T-helper 1 cell (primary cell): Measurements from ENCODE around the gene SLIT3.

Source experiments
- DNase-seq, 5 donors: peaks; one replicate each; pipeline ENCODE4 v3.0.0-alpha.2; 2012 to 2020

The SLIT3 gene

DNA sequence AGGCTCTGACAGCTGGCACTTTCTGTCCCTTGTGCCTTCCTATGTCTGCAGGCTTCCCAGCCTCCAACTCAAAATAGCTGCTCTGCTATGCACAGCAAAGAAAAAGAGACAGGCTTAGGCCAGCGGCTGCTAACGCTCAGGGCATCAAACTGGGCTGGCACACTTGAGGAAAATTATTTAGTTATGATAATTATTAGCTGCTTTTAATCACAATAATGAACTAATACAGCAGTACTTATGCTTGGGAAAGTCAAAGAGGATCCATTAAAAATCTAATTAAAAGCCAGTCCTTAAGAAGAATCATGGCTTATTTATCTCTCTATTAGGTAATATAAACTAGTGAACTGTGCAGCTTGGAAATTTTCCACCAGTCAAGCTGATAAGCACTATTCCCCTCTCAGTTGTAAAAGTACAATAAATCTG, 233.2 kb downstream of the SLIT3 start:
- DNase-seq: no peak

DNA sequence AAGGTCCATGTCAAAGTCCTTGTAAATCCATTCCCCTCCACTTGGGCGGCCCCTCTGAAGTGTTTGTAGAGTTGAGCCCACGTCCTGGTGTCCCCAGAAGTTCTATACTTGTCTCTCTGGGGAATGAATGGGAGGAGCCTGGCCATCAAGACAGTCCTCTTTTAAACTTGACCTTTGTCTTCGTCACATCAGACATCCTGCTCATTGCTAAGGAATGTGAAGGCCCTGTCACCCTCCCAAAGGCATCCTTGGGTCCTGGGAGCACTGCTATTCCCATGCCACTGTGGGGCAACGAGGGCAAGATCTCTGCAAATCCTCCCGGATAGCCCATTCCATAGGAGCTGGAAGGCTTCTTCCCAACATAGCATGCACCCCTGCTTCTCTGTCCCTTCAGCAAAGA, 235.5 kb downstream of the SLIT3 start:
- DNase-seq: no peak

DNA sequence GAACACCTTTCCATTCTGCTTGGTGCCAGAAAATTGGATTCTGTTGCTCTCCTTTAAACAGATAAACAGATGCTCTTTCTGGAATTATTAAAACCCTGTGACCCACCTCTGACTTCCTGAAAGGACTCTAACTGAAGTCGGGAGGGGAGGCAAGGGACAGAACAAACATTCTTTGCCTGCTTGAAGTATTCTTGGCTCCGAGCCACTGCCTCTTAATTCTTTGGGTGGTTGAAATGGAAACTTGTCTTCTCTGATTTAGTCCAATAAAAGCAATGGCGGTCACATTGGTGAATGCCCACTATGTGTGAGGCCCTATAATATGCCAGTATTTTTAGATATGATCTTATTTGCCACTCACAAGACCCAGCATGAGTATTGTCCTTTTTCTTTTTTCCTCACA, 236.8 kb downstream of the SLIT3 start:
- DNase-seq: no peak

DNA sequence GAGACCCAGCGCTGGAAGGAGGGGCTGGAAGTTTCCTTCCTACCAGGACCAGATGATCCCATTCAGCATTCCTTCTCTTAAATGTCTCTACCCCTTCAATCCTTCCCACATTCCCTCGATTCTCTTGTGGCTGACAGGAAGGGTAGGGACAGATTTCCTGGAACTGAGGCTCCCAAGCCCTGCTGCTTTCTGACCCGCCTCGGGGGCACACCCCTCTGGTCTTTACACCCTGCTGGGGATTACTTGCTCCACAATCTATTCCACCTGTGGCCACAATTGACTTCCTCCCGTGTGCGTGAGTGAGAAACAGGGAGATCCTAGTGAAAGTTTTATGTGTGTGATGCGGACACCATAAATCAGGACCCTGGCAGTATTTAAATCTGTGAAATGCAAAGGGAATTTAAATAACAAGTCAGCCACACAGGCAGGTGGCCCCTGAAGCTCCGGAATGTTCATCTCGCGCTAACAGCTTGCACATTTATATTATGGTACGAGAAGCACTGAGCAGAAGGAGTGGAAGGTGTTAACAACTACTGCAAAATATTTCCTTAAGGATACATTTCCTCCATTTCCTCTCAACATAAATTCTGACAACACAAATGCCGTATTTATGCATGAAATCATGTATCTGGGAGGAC, 237.5 kb downstream of the SLIT3 start:
- DNase-seq: no peak

DNA sequence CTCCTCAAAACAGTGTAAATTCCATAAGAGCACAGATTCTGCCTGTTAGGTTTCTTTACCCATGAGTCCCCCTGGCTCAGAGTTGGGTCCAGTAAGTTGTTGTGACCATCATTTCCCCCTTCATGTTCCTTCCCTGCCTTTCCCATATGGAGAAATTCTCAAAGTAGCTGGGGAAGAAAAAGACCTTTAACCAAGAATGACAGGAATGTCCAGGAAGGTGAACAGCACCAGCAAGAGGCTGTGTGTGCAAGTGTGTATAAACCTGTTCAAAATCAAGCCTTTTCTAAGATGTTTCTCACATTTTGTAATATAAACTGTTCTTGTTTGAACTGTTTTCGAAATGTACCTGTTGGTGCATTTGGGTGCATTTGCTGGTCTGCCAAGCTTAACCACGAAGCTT, 238.2 kb downstream of the SLIT3 start:
- DNase-seq: no peak

DNA sequence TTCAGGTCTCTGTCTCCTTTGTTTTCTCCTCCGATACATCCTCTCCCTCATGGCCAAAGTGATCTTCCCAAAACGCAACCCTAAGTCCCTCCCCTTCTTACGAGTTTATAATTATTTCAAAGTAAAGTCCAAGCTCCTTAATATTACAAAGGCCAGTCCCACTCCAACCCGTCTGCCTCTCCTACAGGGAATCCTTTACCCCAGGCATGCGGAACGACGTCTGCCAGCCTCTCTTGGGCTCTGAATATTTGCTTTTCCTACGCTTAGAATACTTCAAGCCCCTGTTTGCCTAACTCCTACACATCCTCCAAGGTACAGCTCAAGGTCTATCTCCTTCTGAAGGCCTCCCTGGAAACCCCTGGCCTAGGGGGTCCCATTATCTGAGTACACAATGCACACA, 246.4 kb downstream of the SLIT3 start:
- DNase-seq: no peak

DNA sequence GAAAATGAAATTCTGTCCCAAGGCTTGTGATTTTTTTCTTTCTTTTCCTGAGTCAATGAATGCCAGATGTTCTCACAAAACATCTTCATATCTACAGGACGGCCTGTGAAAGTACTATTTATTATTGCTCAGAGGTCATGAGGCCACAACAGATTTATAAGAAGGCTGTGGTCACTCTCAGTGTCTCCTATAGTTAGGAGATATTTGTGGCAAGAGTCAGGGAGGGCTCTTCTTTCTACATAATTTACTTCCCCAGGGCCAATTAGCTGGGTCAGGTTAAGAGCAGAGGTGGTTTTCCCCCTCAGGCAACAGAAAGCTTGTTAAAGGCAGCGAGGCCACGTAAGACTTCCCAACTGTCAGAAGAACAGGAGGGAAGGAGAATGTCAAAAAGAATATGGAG, 248.7 kb downstream of the SLIT3 start:
- no peak for DNase-seq

DNA sequence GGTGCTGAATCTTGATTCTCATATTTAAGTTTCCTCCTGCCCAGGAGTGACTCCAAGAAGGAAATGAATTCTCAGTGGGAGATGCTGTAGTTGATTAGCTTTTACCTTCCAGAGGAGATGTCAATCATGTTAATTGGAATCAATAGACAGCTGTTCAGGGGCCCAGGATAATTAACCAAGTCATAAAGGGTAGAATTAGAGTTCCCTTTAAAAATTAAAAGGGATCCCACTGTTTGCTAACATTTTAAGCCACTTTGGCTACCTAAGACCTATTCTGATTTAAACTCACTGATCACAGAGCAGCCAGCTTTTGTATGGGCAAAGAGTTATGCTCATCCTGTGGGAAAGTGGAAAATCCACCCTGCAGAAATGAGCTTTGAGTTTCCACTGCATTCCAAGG, 249.6 kb downstream of the SLIT3 start:
- DNase-seq: no peak

DNA sequence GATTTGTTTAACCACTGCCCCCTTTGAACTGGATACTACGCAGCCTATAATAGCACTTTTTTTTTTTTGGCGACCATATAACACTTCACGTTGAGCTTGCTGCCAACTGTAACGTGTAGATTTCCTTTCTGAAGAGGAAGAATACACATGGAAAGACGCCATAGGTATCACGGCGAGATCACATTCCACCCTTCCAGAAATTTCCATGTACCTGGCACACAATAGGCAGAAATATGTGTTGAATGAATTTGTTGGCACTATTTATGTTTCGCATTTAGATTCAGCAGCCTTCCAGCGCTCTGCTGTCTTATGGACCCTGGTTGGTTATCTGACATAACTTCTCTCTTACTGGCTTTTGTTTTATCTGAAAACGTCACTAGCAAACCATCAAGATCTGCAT, 250.3 kb downstream of the SLIT3 start:
- no peak for DNase-seq

DNA sequence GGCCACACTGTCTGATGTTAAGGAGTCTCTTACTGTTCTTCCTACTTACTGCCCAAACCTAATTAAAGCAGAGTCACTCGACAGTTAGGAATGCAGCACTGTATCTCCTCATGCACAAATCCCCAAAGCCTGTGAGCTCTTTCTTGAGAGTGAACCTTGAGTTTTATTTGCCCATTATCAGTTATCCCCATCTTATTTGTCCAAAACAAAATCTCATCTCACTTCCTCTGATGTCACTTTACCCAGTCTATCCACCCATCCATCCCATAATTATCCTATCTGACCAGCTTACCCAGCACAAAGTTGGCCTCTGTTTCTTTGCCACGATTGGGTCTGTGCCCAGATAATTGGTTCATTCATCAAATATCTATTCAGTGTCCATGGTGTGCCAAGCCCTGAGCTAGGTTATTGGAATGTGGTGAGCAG, 250.8 kb downstream of the SLIT3 start:
- DNase-seq: no peak

DNA sequence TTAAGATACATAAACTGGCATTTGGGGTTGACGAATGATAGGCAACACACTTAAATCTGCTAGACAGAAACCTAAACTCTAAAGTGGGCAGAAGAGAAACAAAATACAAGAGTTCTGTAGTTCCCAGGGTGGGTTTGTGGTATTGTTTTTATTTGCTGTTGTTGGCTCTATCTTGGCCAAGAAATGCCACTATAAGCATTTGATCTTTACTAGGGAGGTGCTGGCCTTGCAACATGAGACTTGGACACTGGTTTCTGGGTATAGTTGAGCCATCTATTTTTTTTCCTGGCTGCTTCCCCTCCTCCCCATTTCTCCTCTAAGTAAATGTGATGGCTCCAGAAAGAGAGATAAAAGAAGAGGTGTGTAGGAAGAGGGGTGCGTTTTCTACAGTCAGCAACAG, 251.2 kb downstream of the SLIT3 start:
- DNase-seq: no peak

DNA sequence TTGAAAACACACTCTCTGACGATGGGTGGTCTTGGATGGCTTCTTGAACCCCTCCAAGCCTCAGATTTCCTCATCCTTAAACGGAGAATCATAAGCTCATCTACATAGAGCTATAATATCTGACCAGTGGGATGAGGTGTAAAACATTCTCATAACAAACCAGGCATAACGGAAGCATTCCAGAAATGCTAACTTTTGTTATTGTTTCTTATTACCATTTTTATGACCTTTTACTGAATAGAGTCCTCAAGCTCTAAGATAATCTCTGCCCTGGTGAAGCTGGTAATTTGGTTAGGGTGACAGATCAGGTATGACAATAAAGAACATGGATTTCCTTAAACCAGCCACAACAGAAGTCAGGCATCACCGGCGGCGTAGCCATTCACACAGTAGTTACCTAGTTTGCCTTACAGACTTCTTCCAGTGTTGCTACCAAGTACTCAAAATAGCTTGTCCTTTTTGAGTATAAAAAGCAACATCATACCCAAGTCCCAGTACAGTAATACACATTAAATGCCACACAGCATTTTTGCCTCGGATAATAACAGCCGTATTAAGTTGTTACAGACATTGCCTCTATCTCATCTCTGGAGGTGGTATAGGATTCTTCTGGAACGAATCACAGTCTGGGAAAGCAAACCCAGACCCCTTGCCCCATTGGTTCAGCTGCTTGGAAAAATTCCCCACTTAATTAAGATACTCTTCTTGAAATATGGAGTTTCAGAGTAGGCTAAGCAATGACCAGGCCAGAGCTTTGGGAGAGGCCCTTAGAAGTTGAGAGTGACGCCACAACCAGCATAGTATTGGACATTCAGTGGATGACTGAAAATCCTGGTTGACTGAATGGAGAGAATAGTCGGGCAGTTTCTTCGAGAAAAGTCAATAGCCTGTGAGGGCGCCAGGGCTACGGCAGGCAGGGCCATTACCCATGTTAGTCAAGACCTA, 252.5 kb downstream of the SLIT3 start:
- DNase-seq: no peak

DNA sequence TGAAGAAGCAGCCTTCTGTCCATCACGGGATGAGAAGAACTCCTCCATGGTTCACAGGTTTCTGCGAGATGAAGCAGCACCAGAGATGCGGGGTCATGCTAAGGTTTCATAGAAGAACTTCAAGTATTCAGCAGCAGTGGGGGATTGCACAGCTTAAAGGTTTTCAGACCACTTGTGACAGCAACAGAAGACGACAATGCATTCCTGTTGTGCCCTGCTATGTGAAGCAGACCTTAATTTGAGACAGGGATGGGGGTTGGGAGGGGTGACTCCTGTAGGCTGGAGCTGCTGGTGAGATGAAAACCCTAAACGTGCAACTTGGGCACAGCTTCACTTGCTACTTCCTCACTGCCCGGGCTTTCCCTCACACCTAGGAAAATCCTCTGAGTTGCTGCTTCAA, 256.0 kb downstream of the SLIT3 start:
- DNase-seq: no peak

DNA sequence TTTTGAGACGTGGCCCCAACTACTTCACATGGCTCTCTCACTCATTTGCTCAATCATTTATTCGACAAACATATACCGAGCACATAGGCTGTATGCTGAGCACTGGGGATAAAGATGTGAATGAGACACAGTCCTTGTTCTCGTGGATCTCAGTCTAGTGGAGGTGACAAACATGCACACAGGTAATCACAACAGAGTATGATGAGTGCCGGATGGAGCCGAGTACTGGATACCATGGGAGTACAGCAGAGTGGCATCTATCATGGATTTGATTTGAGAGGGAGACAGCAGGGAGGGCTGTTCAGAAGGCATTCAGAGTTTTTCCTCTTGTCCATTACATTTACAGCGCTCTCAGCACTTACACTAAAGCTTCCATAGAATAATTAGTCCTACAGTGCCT, 259.8 kb downstream of the SLIT3 start:
- DNase-seq: no peak

DNA sequence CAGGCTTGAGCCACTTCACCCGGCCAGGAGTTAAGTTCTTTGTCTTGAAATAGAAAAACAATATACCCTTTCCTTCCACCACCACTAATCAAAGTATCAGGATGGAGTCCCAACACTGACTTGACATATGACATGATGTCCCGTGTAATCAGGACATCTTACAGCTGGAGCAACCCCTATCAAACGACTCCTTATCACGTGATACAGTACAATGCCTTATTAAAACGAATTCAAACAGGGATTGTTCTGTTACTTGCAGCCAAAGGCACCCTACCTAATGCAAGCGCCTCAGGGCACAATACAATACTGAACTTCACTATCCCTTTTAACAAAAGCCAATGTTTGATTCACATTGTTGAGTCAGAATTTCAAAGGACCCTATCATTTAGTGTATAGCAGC, 261.3 kb downstream of the SLIT3 start:
- no peak for DNase-seq

DNA sequence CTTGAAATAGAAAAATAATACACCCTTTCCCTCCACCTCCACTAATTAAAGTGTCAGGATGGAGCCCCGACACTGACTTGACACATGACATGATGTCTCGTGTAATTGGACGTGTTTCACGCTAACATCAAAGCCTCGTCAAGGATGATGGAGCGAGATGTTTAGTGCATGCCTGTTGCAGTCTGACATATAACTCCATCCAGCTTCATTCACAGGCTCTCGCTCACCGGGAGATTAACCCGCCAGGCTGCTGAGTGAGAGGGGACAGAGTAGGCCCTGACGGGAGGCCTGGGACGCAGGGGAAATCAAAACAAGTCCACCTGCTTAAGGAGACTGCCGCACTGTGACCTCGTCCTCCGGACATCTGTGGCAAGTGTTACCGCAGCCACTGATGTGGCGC, 263.5 kb downstream of the SLIT3 start:
- DNase-seq: no peak

DNA sequence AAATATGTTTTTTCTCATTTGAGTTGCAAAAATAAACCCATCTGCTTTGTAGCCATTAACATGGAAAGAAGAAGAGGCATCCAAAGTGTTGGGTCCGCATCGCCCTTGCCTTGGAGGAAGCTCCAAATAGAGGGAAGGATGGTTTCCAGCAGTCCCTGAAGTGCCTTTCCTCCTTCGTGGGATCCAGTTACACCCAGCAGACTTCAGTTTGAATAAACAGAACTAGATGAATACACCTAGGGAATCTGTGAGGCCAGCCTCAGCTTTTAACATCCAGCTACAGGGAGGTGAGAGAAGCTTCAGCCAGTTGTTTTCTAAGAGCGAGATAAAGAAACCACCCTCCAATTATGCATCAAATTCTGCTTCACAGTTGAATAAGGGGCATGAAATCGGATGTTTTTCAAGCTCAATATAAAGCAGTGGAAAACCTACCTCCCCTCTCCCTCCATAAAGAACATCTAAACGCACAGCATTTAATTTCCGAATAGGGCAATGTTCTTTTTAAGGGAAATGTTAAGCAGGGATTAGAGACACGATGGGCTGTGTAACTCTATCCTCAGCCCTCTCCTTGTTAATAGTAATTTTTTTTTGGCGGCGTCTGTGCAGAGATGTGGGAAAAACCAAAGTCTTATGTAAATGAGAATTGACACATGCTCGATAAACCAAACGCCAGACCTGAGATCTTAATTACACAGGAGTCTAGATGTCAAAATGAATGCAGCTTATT, 264.7 kb downstream of the SLIT3 start:
- DNase-seq: no peak

DNA sequence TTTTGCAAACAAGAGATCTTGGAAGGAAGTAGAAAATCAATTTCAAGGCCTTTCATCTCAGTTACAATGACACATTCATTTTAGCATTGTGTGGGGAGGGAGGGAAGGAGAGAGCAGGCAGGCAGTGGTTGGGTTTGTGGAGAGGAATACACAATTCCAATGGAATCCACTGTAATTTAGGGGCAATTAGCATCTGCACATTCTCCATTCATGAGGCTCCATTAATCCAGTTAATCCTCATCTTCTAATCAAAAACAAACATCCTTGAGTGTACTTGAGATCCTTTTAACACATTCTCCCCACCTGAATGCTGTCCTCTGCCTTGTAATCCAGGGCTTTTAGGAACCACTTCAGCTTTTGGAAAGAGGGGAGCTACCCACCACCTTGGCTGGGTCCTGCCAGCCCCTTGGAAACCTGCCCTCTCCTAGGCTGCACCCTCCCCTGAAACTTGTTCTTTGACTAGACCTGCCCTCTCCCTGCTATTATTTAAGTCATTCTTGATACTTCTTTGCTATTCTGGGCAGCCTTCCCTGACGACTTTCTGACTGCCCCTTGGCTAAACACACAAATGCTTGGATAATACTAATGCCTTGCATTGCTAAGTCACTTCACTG, 271.2 kb downstream of the SLIT3 start:
- no peak for DNase-seq

DNA sequence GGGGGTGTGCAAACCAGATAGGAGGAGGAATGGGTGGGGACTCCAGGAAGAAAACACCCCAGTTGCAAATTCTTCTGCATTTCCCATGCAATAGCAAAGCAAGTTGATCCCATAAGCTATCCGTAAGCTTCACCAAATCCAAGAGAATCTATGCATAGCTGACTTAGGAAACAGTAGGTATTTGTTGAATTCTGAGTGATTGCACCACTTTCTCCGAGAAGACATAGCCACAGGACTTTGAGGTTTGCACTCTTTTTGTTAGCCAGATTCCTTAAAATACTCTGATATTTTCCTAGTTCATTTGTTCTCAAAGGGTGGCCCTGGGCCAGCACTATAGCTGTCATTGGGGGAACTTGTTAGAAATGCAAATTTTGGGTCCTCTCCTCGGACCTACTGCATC, 271.9 kb downstream of the SLIT3 start:
- DNase-seq: no peak

DNA sequence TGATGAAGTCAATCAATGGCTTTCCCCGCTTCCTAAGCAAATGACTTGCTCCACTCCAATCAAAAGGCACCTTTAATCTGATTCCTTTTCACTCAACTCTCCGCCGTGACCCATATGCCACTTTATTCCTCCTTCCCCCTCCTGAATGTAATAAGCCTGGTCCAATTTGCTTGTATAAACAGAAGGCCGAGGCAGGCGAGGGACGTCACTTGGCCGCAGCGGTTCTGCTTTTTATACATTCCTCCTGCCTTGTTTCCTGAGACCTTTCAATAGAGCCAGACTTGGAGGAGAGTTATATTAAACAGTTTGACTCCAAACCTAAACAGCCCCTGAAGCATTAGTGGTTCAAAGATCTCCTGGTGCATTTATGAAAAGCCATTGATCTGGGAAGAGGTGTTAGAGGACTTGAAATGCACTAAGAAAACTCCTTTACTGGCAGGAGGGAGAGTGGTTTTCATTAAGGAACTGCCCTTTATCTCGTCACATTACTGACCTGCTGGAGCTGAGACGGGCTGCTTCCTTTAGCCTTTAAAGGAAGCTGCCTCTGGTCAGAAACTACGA, 273.4 kb downstream of the SLIT3 start:
- DNase-seq: no peak

DNA sequence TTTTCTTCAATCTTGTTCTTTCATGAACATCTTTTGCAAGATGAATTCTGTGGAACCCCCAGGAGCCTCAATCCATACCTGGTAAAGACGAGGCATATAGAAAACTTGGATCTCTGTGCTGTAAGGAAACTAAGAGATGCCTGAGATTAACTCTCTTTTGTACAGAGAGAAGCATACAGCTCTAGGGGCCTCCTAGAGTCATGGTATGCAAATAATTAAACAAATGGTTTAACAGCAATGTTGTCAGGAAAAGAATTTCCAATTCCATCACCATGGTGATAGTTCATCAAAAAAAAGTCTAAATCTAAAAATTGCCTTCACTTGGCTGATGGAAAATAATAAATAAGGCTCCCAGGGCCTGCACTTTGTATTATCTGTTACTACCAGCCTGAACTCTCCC, 275.4 kb downstream of the SLIT3 start:
- no peak for DNase-seq

DNA sequence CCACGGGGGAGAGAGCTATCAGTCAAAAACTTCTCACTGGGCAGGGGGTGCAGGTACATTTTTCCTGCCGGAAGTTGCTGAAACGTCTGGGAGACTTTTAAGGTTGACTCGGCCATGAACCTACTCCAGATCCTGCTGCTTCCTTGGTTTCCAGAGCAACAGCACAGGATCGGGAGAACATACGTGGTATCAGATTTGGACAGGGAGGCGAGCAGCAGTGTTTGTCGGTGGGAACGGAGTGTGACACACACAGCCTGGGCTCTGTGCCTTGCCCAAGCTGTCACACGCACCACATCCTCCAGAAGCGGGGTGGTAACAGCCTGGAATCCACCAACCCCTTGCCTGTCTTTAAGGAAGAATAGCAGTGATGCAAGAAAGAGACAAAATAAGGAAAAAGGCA, 276.5 kb downstream of the SLIT3 start:
- DNase-seq: no peak

DNA sequence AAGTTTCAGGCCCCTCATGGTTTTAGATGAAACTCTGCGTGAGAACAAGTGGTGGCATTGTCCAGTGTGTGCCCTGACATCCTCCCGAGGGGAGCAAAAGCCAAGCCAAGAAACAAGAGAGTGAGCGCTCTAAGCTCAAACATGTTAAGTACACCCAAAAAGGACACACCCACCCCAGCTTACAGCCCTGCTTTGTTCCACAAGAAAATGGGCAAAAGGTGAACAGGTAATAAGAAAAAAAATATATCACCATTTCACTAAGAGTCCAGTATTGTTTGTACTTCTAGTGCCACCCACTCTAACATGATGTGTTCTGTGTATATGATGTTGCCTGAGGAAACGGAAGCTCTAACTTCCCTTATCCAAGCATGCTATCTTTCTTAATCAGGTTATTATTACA, 278.2 kb downstream of the SLIT3 start:
- DNase-seq: no peak
